HFF-Myc (cell line): ENCODE results near the gene CHGA.

Experiments
- DNase-seq: peaks from one replicate; pipeline ENCODE4 v3.0.0-alpha.2; 2011; ENCODE audit warnings: low read depth; ENCODE audit errors: extremely low read depth
- H3K4me3 ChIP-seq: replicated peaks from 2 replicates; pipeline ENCODE4 v1.5.1; 2011; ENCODE audit warnings: low read depth, mild to moderate bottlenecking, control low read depth, low read length
- TF ChIP-seq, protein P1 (sequence below): IDR thresholded peaks from 2 replicates; pipeline ENCODE4 v1.5.1; 2012; ENCODE audit warnings: mild to moderate bottlenecking, low read depth, low read length, control low read depth; ENCODE audit errors: missing control alignments

The CHGA gene

GRCh38 chr14:92884410-92884809, 38.5 kb upstream of the CHGA start:
- no peak for DNase-seq
- no peak overlapping the region for H3K4me3 ChIP-seq
- TF ChIP-seq, protein P1, sequence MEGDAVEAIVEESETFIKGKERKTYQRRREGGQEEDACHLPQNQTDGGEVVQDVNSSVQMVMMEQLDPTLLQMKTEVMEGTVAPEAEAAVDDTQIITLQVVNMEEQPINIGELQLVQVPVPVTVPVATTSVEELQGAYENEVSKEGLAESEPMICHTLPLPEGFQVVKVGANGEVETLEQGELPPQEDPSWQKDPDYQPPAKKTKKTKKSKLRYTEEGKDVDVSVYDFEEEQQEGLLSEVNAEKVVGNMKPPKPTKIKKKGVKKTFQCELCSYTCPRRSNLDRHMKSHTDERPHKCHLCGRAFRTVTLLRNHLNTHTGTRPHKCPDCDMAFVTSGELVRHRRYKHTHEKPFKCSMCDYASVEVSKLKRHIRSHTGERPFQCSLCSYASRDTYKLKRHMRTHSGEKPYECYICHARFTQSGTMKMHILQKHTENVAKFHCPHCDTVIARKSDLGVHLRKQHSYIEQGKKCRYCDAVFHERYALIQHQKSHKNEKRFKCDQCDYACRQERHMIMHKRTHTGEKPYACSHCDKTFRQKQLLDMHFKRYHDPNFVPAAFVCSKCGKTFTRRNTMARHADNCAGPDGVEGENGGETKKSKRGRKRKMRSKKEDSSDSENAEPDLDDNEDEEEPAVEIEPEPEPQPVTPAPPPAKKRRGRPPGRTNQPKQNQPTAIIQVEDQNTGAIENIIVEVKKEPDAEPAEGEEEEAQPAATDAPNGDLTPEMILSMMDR, result no peak

GRCh38 chr14:92885279-92886061, 37.5 kb upstream of the CHGA start:
- TF ChIP-seq, protein P1, result no peak
- DNase-seq, result no peak
- no peak overlapping the region for H3K4me3 ChIP-seq

GRCh38 chr14:92886337-92886736, 36.6 kb upstream of the CHGA start:
- no peak for DNase-seq
- TF ChIP-seq, protein P1, result no peak
- H3K4me3 ChIP-seq, result no peak overlapping the region

DNA sequence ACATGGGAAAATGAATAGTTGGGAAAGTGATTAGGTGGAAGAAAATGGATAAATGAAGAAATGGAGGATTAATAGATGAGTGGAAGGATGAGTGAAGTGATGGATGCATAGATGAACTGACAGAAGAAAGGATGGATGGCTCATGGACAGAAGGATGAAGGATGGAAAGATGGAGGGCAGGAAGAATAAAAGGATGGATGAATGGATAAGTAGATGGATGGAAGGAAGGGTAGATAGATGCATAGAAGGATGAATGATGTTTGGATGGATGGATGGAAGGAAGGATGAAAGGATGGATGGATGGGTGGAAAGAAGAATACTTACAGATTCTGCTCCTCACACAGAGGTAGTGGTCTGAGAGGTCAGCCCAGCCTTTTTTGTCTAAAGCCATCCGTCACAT, 35.8 kb upstream of the CHGA start:
- TF ChIP-seq, protein P1, result no peak
- no peak for DNase-seq
- no peak overlapping the region for H3K4me3 ChIP-seq

- H3K4me3 ChIP-seq, result no peak overlapping the region
- TF ChIP-seq, protein P1, result no peak
- DNase-seq, result no peak
These were observed 34.1 kb upstream of the CHGA start for GRCh38 chr14:92888896-92889295.

DNA sequence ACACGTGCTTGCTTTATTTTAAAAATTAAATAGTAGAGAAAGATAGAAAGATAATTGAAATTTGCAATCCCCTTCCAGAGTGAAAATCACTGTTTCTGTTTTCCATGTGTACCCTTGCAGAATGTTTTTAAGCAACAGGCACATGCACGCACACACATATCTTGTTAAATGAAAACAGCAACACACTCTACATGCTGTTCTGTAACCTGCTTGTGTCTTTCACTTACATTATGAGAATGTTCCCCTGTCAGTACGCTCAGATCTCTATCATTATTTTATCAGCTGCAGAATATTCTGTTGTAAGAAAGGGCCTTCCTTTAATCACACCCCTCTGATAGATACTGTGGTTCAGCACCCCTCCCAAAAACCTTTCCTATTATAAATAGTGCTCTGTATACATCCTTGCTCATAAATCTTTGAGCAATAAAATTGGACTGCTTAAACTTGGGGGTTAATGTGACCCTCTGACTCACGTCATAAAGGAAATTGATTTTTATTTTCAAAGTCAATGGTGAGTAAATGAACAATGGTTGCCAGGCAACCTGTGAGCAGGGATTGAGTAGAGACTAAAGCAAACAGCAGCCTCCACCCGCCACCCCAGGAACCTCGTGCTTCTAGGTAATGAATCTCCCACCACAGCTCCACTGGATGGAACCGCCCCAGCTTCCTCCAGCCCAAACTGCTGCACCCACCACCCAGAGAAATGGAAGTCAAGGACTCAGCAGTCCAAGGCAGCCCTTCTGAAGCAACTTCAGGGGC, 31.9 kb upstream of the CHGA start:
- DNase-seq, result no peak
- TF ChIP-seq, protein P1, result no peak
- no peak overlapping the region for H3K4me3 ChIP-seq
